HepG2 (cell line): ENCODE data around the gene PPP2R2C. TPM values are rescaled to one million over a fixed set of nuclear protein-coding genes. Genes with fewer than 3 reads are reported as not detected.

Source experiments
- ATAC-seq: fragments of 200-7000 bp; cut with Tn5 transposase; 3 replicates; pipeline ENCODE4 v1.9.1; 2020; ENCODE audit warnings: mild to moderate bottlenecking, moderate library complexity
- BruUV-seq: library from RNA; stranded (reverse); fragments of 400-500 nt; replicated peaks from 2 replicates; lab custom pipeline; 2021; lab: Mats Ljungman, UMichigan
- CTCF ChIA-PET: fragments of 300-600 bp; formaldehyde crosslinking; extraction: SDS; loops from one replicate; lab custom pipeline; 2021; ENCODE audit warnings: low total read pairs, inconsistent platforms, low intra/inter-chr PET ratio; lab: Yijun Ruan, JAX
- POLR2A ChIA-PET: fragments of 350-600 bp; sonication (Branson Sonifier 250); formaldehyde crosslinking; loops from one replicate; lab custom pipeline; 2020; ENCODE audit warnings: antibody characterized with exemption, inconsistent platforms; lab: Yijun Ruan, JAX
- DNase-seq: peaks from one replicate; pipeline ENCODE4 v3.0.0-alpha.2; 2015; ENCODE audit warnings: low spot score
- FAIRE-seq: peaks from 3 replicates; lab custom pipeline; 2011; peaks lifted over from hg19 to GRCh38; lab: Jason Lieb, UNC
- H2AFZ ChIP-seq: one replicate; pipeline ENCODE4 v1.6.1; 2011; ENCODE audit warnings: low read length, inconsistent platforms
- H3K27ac ChIP-seq: fragments of 300-600 bp; 3 replicates; pipeline ENCODE4 v1.8.0; 2011; ENCODE audit warnings: mixed run types, mild to moderate bottlenecking, mixed read lengths, low read length, inconsistent platforms; ENCODE audit not compliant: insufficient read depth; ENCODE audit errors: extremely low read length
- H3K27me3 ChIP-seq, 2 experiments: fragments of 200-600 bp in 1 of 2; 2 replicates in 1 of 2; 3 replicates in 1 of 2; pipeline versions ENCODE4 v1.6.0 to v1.8.0; 2011; ENCODE audit warnings: low read length in 2 of 2, mild to moderate bottlenecking in 2 of 2, moderate library complexity in 2 of 2, inconsistent platforms in 1 of 2; ENCODE audit not compliant: insufficient read depth in 2 of 2, control insufficient read depth in 1 of 2
- H3K36me3 ChIP-seq, 2 experiments: fragments of 200-600 bp in 1 of 2; replicated peaks in 1 of 2; 2 replicates in 1 of 2; 3 replicates in 1 of 2; pipeline versions ENCODE4 v1.5.1 to v1.8.0; 2011; ENCODE audit warnings: low read length in 2 of 2, inconsistent platforms in 1 of 2; ENCODE audit not compliant: insufficient read depth in 2 of 2, control insufficient read depth in 1 of 2
- H3K4me1 ChIP-seq: 2 replicates; pipeline ENCODE4 v1.5.1; 2012; ENCODE audit warnings: low read length, inconsistent platforms; ENCODE audit not compliant: insufficient read depth
- H3K4me2 ChIP-seq: 2 replicates; pipeline ENCODE4 v1.6.0; 2011; ENCODE audit warnings: low read depth, low read length, inconsistent platforms
- H3K4me3 ChIP-seq, 3 experiments: fragments of 200-600 bp in 1 of 3; sonication (generic), shearing (Covaris generic) in 1 of 3; replicated peaks in 1 of 3; 2 replicates each; pipeline ENCODE4 v1.5.1; 2011 to 2016; ENCODE audit warnings: low read length in 3 of 3, inconsistent platforms in 2 of 3, low read depth in 2 of 3, mild to moderate bottlenecking in 2 of 3, control low read depth in 1 of 3, mixed read lengths in 1 of 3; ENCODE audit not compliant: insufficient read depth in 1 of 3
- H3K79me2 ChIP-seq: one replicate; pipeline ENCODE4 v1.6.1; 2011; ENCODE audit warnings: low read length, inconsistent platforms; ENCODE audit not compliant: insufficient read depth
- H3K9ac ChIP-seq: 2 replicates; pipeline ENCODE4 v1.6.0; 2011; ENCODE audit warnings: mild to moderate bottlenecking, low read depth, low read length, inconsistent platforms; ENCODE audit not compliant: insufficient read depth
- H3K9me3 ChIP-seq: 2 replicates; pipeline ENCODE4 v1.5.1; 2012; ENCODE audit warnings: mild to moderate bottlenecking, low read length
- H4K20me1 ChIP-seq: 2 replicates; pipeline ENCODE4 v1.6.0; 2011; ENCODE audit warnings: inconsistent platforms, mild to moderate bottlenecking, low read length, moderate library complexity; ENCODE audit not compliant: insufficient read depth
- BHLHE40 ChIP-seq: IDR thresholded peaks from 2 replicates; pipeline ENCODE4 v1.6.1; 2011; ENCODE audit warnings: low read length, improper control_type of control experiment
- BRCA1 ChIP-seq: sonication (generic); formaldehyde crosslinking; IDR thresholded peaks from 2 replicates; pipeline ENCODE4 v1.4.0; 2020; ENCODE audit warnings: missing genetic modification reagents
- FIP1L1 ChIP-seq: fragments of 200-400 bp; formaldehyde crosslinking; IDR thresholded peaks from 2 replicates; pipeline ENCODE4 v1.6.1; 2018; ENCODE audit warnings: low read depth, mild to moderate bottlenecking, low read length, moderate library complexity, borderline replicate concordance; ENCODE audit not compliant: insufficient read depth
- HDAC6 ChIP-seq: fragments of 200-600 bp; sonication (generic); IDR thresholded peaks from 2 replicates; pipeline ENCODE4 v1.7.0; 2017; ENCODE audit warnings: mild to moderate bottlenecking, antibody characterized with exemption, low read length, low read depth
- PPARG ChIP-seq: conservative IDR thresholded peaks from 2 replicates; pipeline ENCODE4 v1.6.1; 2016; ENCODE audit warnings: missing biosample characterization, missing genetic modification reagents
- RBM39 ChIP-seq: fragments of 200-400 bp; formaldehyde crosslinking; IDR thresholded peaks from one replicate; pipeline ENCODE4 v1.6.1; 2018; ENCODE audit warnings: antibody characterized with exemption, mild to moderate bottlenecking, low read depth, low read length; ENCODE audit not compliant: poor library complexity, severe bottlenecking
- SOX5 ChIP-seq: IDR thresholded peaks from 2 replicates; pipeline ENCODE4 v1.6.1; 2016; ENCODE audit warnings: borderline replicate concordance
- ZNF318 ChIP-seq: sonication (generic); formaldehyde crosslinking; IDR thresholded peaks from 2 replicates; pipeline ENCODE4 v1.4.0; 2020; ENCODE audit warnings: mild to moderate bottlenecking, missing genetic modification reagents
- ZNF33A ChIP-seq: sonication (generic); formaldehyde crosslinking; IDR thresholded peaks from 2 replicates; pipeline ENCODE4 v1.5.1; 2020; ENCODE audit warnings: missing genetic modification reagents, mild to moderate bottlenecking, moderate library complexity, borderline replicate concordance
- ZSCAN20 ChIP-seq: sonication (generic); formaldehyde crosslinking; IDR thresholded peaks from 2 replicates; pipeline ENCODE4 v1.4.0; 2020; ENCODE audit warnings: missing genetic modification reagents, mild to moderate bottlenecking, borderline replicate concordance
- WGBS: methylation state at CpG from one replicate; pipeline ENCODE4 v1.1.6; 2017; ENCODE audit warnings: low lambda C conversion rate; 5-methylcytosine and 5-hydroxymethylcytosine counted together
- in situ Hi-C: cut with HindIII; loops from 2 replicates; pipeline ENCODE4 v1.10.0; 2017; ENCODE audit warnings: low pct_unique_long_range_greater_than_20kb; ENCODE audit not compliant: extremely low pct_ligation_motif_present
- intact Hi-C: fragments of 100-400 bp; cut with micrococcal nuclease; formaldehyde crosslinking; loops from one replicate; pipeline ENCODE4 v1.10.0; 2022; ENCODE audit not compliant: unreplicated experiment
- polyA plus RNA-seq, 8 experiments: library from polyadenylated mRNA; depleted of rRNA in 3 of 8; stranded (reverse) in 7 of 8; unstranded in 1 of 8; fragments of >200 nt; fragmentation: Illumina TruSeq in 4 of 8; extraction: Trizol in 4 of 8; gene quantifications; 2 replicates each; pipeline versions ENCODE4 v1.2.1 to v1.2.3, GENCODE V29; 2011 to 2016; ENCODE audit warnings: low read depth in 4 of 8, missing spikeins in 1 of 8, mixed read lengths in 1 of 8; ENCODE audit not compliant: insufficient read depth in 1 of 8
- total RNA-seq, 5 experiments: library from RNA; depleted of rRNA; stranded (reverse); fragments of >200 nt; fragmentation: Illumina TruSeq; extraction: Trizol; gene quantifications; 2 replicates each; pipeline ENCODE4 v1.2.3, GENCODE V29; 2016; ENCODE audit warnings: low read depth in 1 of 5

PPP2R2C gene
- total and polyA plus RNA-seq, 2 of the 13 experiments (the other 11 are each of a cell fraction or from before 2014, with no cell fraction given), result 0.60 to 8.6 TPM

DNA sequence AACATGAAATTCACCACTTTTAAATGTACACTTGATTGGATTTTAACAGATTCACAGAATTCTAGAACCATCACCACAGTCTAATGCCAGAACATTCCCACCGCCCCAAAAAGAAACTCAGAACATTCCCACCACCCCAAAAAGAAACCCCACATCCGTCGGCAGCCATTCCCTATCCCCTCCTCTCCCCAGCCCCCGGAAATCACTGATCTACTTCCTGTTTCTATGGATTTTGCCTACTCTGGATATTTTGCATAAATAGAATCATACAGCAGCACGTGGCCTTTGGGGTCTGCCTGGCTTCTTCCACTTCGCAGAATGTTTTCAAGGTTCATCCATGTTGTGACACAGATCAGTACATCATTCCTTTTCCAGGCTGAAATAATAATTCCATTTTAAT, 79.3 kb downstream of the PPP2R2C start:
- no TSS peak for BruUV-seq
- in situ Hi-C loops (no loop called here), intact Hi-C loops (no loop called here)
- H3K9ac ChIP-seq, result no peak overlapping the region
- ATAC-seq, result no peak
- CTCF ChIA-PET, result no interaction called here
- no peak overlapping the region for H3K4me2 ChIP-seq
- H2AFZ ChIP-seq, result no peak overlapping the region
- no peak for FAIRE-seq
- WGBS, result 30% methylated on average over 6 of the region's 6 CpGs
- peaks cover 8% of the 10 kb centered on the region for H3K4me1 ChIP-seq
- no peaks in the 10 kb centered on the region for H3K9me3 ChIP-seq
- H3K27ac ChIP-seq, result no peak overlapping the region
- POLR2A ChIA-PET, result no interaction called here
- no peaks in the 10 kb centered on the region for H3K79me2 ChIP-seq
- DNase-seq, result no peak
- no peak for TF ChIP-seq ZSCAN20 (CRISPR knock-in tag)
- TF ChIP-seq SOX5, result no peak
- TF ChIP-seq BRCA1, result no peak
- no peak for TF ChIP-seq PPARG (CRISPR knock-in tag)
- TF ChIP-seq, all 625 proteins: peak for 0
- peaks cover 3 to 64% of the 10 kb centered on the region in 2 experiments for H3K27me3 ChIP-seq
- no peak overlapping the region for H3K4me3 ChIP-seq
- no peaks in the 10 kb centered on the region for H3K36me3 ChIP-seq
- H4K20me1 ChIP-seq, result no peaks in the 10 kb centered on the region

DNA sequence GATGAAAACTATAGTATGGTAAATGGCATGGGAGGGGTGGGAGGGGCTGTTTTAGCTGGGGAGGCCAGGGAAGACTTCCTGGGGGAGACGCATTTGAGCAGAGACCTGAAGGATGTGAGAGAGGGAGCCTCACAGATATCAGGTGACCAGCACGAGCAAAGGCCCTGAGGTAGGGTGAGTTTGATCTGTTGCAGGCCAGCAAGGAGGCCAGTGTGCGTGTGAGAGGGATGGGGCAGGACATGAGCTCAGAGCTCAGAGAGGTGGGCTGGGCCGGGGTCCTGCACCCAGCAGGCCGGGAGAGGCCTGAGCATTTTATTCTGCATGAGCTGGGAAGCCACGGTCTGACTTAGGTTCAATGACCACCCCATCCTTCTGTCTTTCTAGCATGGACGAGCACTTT, 80.0 kb downstream of the PPP2R2C start:
- no TSS peak for BruUV-seq
- intact Hi-C loops (no loop called here), in situ Hi-C loops (no loop called here)
- Histone ChIP-seq H3K4me3 (no peak overlapping the region), H3K4me2 (no peak overlapping the region), H3K9me3 (no peaks in the 10 kb centered on the region), H3K27ac (no peak overlapping the region), H2AFZ (no peak overlapping the region), H3K36me3 (no peaks in the 10 kb centered on the region), H3K9ac (no peak overlapping the region), H4K20me1 (no peaks in the 10 kb centered on the region), H3K79me2 (no peaks in the 10 kb centered on the region), H3K4me1 (peaks cover 8% of the 10 kb centered on the region), H3K27me3 (peaks cover 3 to 68% of the 10 kb centered on the region in 2 experiments)
- ATAC-seq (no peak), DNase-seq (no peak), FAIRE-seq (no peak)
- POLR2A ChIA-PET, result no interaction called here
- CTCF ChIA-PET, result no interaction called here
- WGBS, result 28% methylated on average over 6 of the region's 7 CpGs
- no peak for TF ChIP-seq RBM39
- no peak for TF ChIP-seq ZNF318 (CRISPR knock-in tag)
- no peak for TF ChIP-seq BHLHE40
- no peak for TF ChIP-seq FIP1L1
- TF ChIP-seq ZNF33A (CRISPR knock-in tag), result no peak
- TF ChIP-seq HDAC6, result no peak
